HCT116 (cell line): ENCODE results near the gene CTTNBP2NL.

Source experiments
- ATF3 ChIP-seq: IDR thresholded peaks from 2 replicates; pipeline ENCODE4 v1.6.1; 2012
- CEBPB ChIP-seq: IDR thresholded peaks from 2 replicates; pipeline ENCODE4 v1.6.1; 2012; ENCODE audit warnings: low read depth
- CTCF ChIP-seq, 3 experiments: fragments of 200-600 bp in 1 of 3; sonication (generic) in 1 of 3; IDR thresholded peaks in 2 of 3; conservative IDR thresholded peaks in 1 of 3; 2 replicates each; pipeline ENCODE4 v1.5.1; 2012 to 2017; ENCODE audit warnings: low read depth in 2 of 3, low read length in 2 of 3, antibody characterized with exemption in 1 of 3, borderline replicate concordance in 1 of 3, control low read depth in 1 of 3, mild to moderate bottlenecking in 1 of 3, mixed read lengths in 1 of 3, mixed run types in 1 of 3, moderate library complexity in 1 of 3; ENCODE audit not compliant: insufficient read depth in 1 of 3
- ELF1 ChIP-seq: IDR thresholded peaks from 2 replicates; pipeline ENCODE4 v1.6.1; 2012; ENCODE audit warnings: low read depth, borderline replicate concordance
- EZH2 ChIP-seq: fragments of 200-600 bp; sonication (generic); IDR thresholded peaks from 2 replicates; pipeline ENCODE4 v1.6.1; 2017; ENCODE audit warnings: antibody characterized with exemption, mixed run types
- POLR2A ChIP-seq: IDR thresholded peaks from 2 replicates; pipeline ENCODE4 v1.7.0; 2011; ENCODE audit warnings: borderline replicate concordance; ENCODE audit not compliant: insufficient read depth, insufficient read length; ENCODE audit errors: extremely low read depth
- REST ChIP-seq: IDR thresholded peaks from 2 replicates; pipeline ENCODE4 v1.6.1; 2012; ENCODE audit warnings: low read depth
- SP1 ChIP-seq: IDR thresholded peaks from 2 replicates; pipeline ENCODE4 v1.6.1; 2012; ENCODE audit warnings: low read depth
- SRF ChIP-seq: IDR thresholded peaks from 2 replicates; pipeline ENCODE4 v1.6.1; 2012; ENCODE audit warnings: low read depth
- YY1 ChIP-seq: IDR thresholded peaks from 2 replicates; pipeline ENCODE4 v1.6.1; 2011; ENCODE audit warnings: low read length, low read depth, moderate library complexity, mild to moderate bottlenecking; ENCODE audit not compliant: insufficient replicate concordance; ENCODE audit errors: extremely low read depth
- ZNF274 ChIP-seq: fragments of 200-500 bp; sonication (Bioruptor generic); IDR thresholded peaks from 2 replicates; pipeline ENCODE4 v1.6.1; 2014; ENCODE audit warnings: mild to moderate bottlenecking, low read depth, low read length, inconsistent platforms

- TF ChIP-seq CTCF (IDR thresholded peaks at IDR 0.05 in 2 of 3, conservative IDR thresholded peaks at IDR 0.05 in 1 of 3; ENCODE audit: borderline replicate concordance in 1 of 3, insufficient read depth in 1 of 3, low read depth in 2 of 3, low read length in 2 of 3) (no peak), YY1 (no peak), ATF3 (no peak), ELF1 (no peak), CEBPB (no peak), POLR2A (no peak), REST (no peak), EZH2 (no peak), ZNF274 (no peak), SRF (no peak), SP1 (no peak)
These were observed 22.2 kb upstream of the CTTNBP2NL start for GRCh38 chr1:112373806-112374205.
